ENCODE data around the gene PXMP4. TPM values are rescaled to one million over a fixed set of nuclear protein-coding genes. Genes with fewer than 3 reads are reported as not detected.
"Not testable (repeated sequence)": the region's sequence is repeated elsewhere in the genome, so short reads cannot be mapped to it uniquely, and the experiment has no call there.

PXMP4 gene, protein sequence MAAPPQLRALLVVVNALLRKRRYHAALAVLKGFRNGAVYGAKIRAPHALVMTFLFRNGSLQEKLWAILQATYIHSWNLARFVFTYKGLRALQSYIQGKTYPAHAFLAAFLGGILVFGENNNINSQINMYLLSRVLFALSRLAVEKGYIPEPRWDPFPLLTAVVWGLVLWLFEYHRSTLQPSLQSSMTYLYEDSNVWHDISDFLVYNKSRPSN
- 23.8 and 29.7 TPM in 2 replicates for polyA plus RNA-seq (2014; cell fraction: cytosol; rRNA removed)
- polyA plus RNA-seq (2014; cell fraction: nucleus; rRNA removed), result 10.2 and 12.1 TPM in 2 replicates

DNA sequence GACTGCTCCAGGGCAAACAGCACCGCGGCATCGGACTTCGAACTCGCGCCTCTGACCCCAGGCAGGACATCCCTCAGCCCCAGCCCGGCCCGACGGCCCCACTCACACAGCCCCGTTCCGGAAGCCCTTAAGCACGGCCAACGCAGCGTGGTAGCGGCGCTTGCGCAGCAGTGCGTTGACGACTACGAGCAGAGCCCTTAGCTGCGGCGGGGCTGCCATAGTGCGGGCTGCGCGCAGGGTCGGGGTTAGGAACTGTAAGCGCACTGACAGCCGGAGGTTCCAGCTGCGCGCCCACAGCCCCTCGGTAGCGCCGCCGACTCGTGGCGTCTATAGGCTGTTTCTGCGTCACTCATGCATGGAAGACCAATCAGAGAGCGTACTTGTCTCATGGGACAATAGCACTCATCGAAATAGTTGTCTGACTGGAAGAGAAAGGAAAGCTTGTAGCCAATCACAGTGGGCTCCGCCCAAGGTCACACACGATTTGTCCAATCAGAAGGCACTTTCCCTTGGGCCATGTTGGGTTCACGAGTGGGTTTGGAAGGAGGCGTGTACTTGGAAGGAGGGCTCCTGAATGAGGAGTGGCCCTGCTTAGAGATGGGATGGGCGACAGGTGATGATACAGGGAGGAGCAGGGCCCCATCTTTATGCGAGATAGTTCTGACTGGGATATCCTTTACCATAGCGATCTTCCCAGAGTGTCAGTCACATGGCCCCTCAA lies at the start of gene PXMP4:
Gene PXMP4 (minus strand): TSS at position 322 of the 721 bp plus-strand sequence. CDS start 103 bp downstream, at position 219.
- DNase-seq (ENCODE audit: low spot score), result peak; percentile 100

DNA sequence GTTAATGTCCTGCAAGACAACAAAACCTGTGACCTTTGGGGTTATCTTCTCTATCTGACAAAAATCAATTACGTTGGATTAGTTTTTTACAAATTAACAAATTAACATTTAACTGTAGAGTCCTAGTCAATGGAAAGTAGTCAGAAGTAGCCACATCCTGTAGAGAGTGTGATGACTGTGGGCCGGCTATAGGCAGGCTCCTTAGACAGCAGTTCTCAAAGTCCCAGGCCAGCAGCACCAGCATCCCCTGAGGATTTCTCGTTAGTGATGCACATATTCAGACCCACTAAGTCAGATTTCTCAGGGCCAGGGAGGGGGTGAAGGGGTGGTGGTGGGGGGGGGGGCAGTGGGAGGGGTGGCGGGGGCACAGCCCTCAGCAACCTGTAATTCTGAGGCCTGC lies 48.9 kb upstream of the PXMP4 start:
- no peak for DNase-seq (ENCODE audit: low spot score)

- no peak for DNase-seq (ENCODE audit: low spot score)
These were observed 47.6 kb upstream of the PXMP4 start for GRCh38 chr20:33767777-33768138.

DNA sequence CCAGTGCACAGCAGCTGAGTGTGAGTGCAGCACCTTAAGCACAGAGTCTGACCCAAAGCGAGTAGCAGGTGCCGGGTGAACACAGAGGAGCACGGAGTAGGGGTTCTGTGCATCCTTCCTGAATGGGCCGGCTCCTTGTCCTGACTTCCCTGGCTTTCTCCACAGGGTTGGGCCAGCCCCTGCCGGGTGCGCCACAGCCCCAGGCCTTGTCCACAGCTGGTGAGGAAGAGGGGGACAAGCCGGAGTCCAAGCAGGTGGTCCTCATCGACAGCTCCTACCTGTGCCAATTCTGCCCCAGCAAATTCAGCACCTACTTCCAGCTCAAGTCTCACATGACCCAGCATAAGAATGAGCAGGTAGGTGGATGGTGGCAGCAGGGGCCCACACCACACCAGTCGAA lies 46.6 kb upstream of the PXMP4 start:
- no peak for DNase-seq (ENCODE audit: low spot score)

DNA sequence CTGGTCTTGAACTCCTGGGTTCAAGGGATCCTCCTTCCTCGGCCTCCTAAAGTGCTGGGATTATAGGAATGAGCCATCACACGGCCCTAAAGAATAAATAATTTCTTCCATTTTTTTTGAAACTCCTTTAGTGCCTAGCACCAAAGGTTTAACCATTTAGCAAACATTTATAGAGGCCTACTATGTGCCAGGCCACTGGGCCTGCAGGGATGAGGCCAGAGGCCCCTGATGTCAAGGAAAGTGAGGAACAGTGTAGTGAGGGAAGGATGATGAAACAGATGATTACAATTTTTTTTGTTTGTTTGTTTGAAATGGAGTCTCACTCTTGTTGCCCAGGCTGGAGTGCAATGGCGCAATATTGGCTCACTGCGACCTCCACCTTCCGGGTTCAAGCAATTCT lies 45.5 kb upstream of the PXMP4 start:
- DNase-seq (ENCODE audit: low spot score), result no peak

GRCh38 chr20:33765099-33765498 lies 45.0 kb upstream of the PXMP4 start:
- DNase-seq (ENCODE audit: low spot score), result no peak

GRCh38 chr20:33761698-33762250 lies 41.7 kb upstream of the PXMP4 start:
- no peak for DNase-seq (ENCODE audit: low spot score)

DNA sequence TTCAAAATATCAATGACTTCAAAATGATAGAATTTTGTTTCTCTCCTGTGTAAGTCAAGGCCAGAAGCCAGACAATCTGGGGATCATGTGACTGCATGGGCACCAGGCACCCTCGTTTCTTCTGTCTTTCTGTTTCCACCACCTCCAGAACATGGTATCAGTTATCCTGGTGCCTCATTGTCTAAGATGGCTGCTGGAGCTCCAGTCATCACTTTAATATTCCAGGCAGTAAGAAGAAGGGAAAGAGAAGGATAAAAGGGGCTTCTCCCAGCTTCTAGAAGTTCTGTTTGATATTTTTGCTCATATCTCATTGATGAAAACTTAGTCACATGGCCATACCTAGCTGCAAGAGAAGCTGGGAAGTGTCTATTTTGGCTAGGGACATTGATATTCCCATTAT lies 37.3 kb upstream of the PXMP4 start:
- no peak for DNase-seq (ENCODE audit: low spot score)

GRCh38 chr20:33757046-33757445 lies 36.9 kb upstream of the PXMP4 start:
- no peak for DNase-seq (ENCODE audit: low spot score)

DNA sequence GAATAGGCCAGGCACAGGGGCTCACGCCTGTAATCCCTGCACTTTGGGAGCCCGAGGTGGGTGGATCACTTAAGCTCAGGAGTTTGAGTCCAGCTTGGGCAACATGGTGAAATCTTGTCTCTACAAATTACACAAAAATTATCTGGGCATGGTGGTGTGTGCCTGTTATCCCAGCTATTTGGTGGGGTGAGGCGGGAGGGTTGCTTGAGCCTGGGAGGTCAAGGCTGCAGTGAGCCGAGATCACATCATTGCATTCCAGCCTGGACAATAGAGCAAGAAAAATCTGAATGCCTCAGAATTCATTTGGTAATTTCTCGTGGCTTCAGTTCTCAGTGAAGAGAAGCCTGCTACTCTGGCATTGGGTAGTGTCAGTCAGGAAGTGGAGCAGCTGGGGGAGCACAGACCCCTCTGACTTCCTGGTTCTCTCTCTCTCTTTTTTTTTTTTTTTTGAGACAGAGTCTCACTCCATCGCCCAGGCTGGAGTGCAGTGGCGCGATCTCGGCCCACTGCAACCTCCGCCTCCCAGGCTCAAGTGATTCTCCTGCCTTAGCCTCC lies 35.9 kb upstream of the PXMP4 start:
- not testable (repeated sequence) for DNase-seq (ENCODE audit: low spot score)

GRCh38 chr20:33753763-33754162 lies 33.7 kb upstream of the PXMP4 start:
- DNase-seq (ENCODE audit: low spot score), result no peak

GRCh38 chr20:33753143-33753542 lies 33.0 kb upstream of the PXMP4 start:
- DNase-seq (ENCODE audit: low spot score), result no peak

DNA sequence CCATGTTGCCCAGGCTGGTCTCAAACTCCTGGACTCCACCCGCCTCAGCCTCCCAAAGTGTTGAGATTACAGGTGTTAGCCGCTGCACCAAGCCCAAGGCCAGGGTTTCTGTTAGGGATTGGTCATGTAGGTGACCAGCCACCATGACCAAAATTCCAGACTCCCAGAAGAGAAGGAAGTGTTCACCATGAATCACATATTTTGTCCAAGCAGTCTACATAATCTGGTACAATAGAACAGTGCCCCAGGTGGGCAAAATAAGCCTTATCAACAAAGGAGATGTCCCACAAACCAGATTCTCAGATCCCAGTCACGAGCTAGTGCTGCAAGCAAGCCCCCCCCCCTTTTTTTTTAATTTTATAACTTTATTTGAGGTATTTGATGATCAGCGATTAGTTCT lies 31.7 kb upstream of the PXMP4 start:
- no peak for DNase-seq (ENCODE audit: low spot score)

DNA sequence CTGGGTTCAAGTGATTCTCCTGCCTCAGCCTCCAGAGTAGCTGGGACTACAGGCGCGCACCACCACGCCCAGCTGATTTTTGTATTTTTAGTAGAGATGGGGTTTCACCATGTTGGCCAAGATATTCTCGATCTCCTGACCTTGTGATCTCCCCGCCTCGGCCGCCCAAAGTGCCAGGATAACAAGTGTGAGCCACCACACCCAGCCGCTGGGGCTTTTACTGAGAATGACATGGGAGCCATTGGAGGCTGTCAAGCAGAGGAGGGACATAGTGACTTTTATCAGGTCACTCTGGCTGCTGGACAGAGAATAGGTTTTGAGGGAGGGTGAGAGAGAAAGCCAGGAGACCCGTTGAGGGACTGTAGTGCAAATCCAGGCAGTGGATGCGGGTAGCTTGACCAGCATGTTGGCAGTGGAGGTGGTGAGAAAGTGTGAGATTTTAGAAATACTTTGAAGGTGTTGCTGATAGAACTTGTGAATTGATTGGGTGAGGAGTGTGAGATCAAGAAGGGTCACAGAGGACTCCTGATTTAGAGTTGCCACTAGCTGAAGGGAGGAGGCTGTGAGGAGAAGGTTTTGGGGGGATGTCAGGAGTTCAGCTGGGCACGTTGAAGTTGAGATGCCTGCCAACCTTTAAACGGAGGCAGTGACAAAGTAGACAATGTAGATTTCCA lies 26.4 kb upstream of the PXMP4 start:
- DNase-seq (ENCODE audit: low spot score), result no peak

DNA sequence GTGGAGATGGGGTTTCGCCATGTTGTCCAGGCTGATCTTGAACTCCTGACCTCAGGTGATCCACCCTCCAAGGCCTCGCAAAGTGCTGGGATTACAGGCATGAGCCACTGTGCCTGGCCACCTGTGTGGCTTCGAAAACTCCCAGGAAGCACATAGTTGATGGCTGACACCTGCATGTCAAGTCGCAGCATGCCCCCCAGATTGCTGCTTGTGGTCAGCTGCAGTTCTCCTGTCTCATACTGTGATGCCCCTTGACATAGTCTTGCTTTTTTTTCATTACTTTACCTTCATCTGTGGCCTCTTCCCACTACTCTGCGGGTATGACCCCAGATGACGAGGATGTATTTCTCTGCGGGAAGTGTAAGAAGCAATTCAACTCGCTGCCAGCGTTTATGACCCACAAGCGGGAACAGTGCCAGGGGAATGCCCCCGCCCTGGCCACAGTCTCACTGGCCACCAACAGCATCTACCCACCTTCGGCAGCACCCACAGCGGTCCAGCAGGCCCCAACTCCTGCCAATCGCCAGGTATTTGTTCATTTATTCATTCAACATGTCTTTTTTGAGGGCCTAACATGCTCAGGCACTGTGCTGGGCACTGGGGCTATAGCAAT lies 24.8 kb upstream of the PXMP4 start:
- no peak for DNase-seq (ENCODE audit: low spot score)

DNA sequence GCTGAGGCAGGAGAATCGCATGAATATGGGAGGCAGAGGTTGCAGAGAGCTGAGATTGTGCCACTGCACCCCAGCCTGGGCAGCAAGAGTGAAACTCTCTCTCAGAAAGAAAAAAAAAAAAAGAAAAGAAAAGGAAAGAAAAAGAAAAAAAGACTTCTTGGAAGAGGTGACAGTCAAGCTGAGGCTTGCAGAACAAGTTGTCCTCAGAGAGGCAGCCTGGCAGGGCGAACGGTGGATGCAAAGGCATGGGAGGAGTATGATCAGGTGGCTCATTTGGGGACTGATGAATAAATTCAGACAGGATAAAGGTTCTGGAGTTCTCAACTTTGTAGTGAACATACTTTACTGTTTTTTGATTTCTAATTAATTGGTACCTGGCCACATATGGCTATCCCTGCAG lies 24.1 kb upstream of the PXMP4 start:
- DNase-seq (ENCODE audit: low spot score), result no peak

- DNase-seq (ENCODE audit: low spot score), result no peak
These were observed 20.1 kb upstream of the PXMP4 start for GRCh38 chr20:33740189-33740588.

GRCh38 chr20:33739493-33739892 lies 19.4 kb upstream of the PXMP4 start:
- no peak for DNase-seq (ENCODE audit: low spot score)

GRCh38 chr20:33736962-33737361 lies 16.9 kb upstream of the PXMP4 start:
- DNase-seq (ENCODE audit: low spot score), result no peak

DNA sequence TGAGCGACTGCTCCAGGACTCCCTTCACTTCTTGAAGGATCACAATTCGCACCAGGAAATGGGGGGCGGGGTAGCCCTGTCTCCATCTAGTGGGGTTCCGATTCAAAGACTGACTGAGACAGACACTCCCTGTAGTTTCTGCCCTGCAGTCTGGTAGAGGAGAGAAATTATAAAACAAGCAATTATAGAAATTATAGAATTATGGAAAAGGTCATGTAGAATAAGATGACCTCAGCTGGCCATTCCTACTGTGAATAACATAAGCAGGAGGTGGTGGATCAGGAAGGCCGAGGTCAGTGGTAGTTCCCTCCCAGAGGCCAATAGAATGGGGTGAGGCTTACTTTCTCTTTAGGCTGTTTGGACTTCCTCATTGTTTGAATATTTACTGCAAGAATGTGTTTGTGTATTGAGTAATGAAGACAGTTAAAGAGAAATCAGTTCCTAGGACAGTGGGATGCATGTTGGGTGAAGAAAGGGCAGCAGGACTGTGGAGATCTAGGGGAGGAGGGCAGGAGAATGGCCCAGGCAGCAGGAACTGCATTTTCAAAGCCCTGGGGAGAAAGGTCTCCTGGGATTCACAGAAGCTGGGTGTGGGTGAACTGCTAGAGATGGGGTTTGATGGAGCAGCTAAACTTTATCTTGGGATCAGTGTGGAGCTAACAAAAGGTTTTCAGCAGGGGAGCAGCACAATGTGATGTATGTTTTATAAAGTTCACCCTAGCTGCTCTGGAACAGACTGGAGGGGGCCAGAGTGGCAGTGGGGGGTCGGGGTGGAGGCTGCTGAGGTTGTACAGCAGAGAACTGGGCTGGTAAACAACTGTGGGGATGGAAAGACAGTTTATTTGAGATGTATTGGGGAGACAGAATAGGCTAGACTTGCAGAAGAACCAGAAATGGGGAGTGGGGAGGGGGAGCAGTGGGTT lies 13.8 kb upstream of the PXMP4 start:
- DNase-seq (ENCODE audit: low spot score), result no peak
